ENCODE measurements around the gene ADD3.

ADD3 gene

GRCh38 chr10:110142965-110143364 is 135.2 kb downstream of the ADD3 start:
- no peak overlapping the region for H3K4me3 ChIP-seq (ENCODE audit: low read depth, low read length)

- no peak overlapping the region for H3K4me3 ChIP-seq (ENCODE audit: low read depth, low read length)
These were observed 136.7 kb downstream of the ADD3 start for GRCh38 chr10:110144507-110144906.

GRCh38 chr10:110147961-110148360 is 140.2 kb downstream of the ADD3 start:
- no peak overlapping the region for H3K4me3 ChIP-seq (ENCODE audit: low read depth, low read length)

GRCh38 chr10:110149259-110149658 is 141.5 kb downstream of the ADD3 start:
- H3K4me3 ChIP-seq (ENCODE audit: low read depth, low read length), result no peak overlapping the region

GRCh38 chr10:110150046-110150445 is 142.3 kb downstream of the ADD3 start:
- H3K4me3 ChIP-seq (ENCODE audit: low read depth, low read length), result no peak overlapping the region

GRCh38 chr10:110150981-110151380 is 143.2 kb downstream of the ADD3 start:
- no peak overlapping the region for H3K4me3 ChIP-seq (ENCODE audit: low read depth, low read length)

- no peak overlapping the region for H3K4me3 ChIP-seq (ENCODE audit: low read depth, low read length)
These were observed 143.7 kb downstream of the ADD3 start for GRCh38 chr10:110151467-110151866.

- H3K4me3 ChIP-seq (ENCODE audit: low read depth, low read length), result no peak overlapping the region
These were observed 144.2 kb downstream of the ADD3 start for GRCh38 chr10:110151971-110152370.

- no peak overlapping the region for H3K4me3 ChIP-seq (ENCODE audit: low read depth, low read length)
These were observed 145.6 kb downstream of the ADD3 start for GRCh38 chr10:110153396-110153795.

GRCh38 chr10:110156046-110156445 is 148.3 kb downstream of the ADD3 start:
- H3K4me3 ChIP-seq (ENCODE audit: low read depth, low read length), result no peak overlapping the region

GRCh38 chr10:110158051-110159005 is 150.5 kb downstream of the ADD3 start:
- H3K4me3 ChIP-seq (ENCODE audit: low read depth, low read length), result no peak overlapping the region

- no peak overlapping the region for H3K4me3 ChIP-seq (ENCODE audit: low read depth, low read length)
These were observed 152.3 kb downstream of the ADD3 start for GRCh38 chr10:110160081-110160480.

- H3K4me3 ChIP-seq (ENCODE audit: low read depth, low read length), result no peak overlapping the region
These were observed 152.7 kb downstream of the ADD3 start for GRCh38 chr10:110160522-110160921.

GRCh38 chr10:110162741-110163145 is 155.0 kb downstream of the ADD3 start:
- H3K4me3 ChIP-seq (ENCODE audit: low read depth, low read length), result no peak overlapping the region

- no peak overlapping the region for H3K4me3 ChIP-seq (ENCODE audit: low read depth, low read length)
These were observed 155.5 kb downstream of the ADD3 start for GRCh38 chr10:110163192-110163773.

- no peak overlapping the region for H3K4me3 ChIP-seq (ENCODE audit: low read depth, low read length)
These were observed 156.1 kb downstream of the ADD3 start for GRCh38 chr10:110163841-110164240.

- no peak overlapping the region for H3K4me3 ChIP-seq (ENCODE audit: low read depth, low read length)
These were observed 157.5 kb downstream of the ADD3 start for GRCh38 chr10:110165239-110165638.

- H3K4me3 ChIP-seq (ENCODE audit: low read depth, low read length), result no peak overlapping the region
These were observed 159.4 kb downstream of the ADD3 start for GRCh38 chr10:110167149-110167548.

GRCh38 chr10:110168601-110169481 is 161.1 kb downstream of the ADD3 start:
- H3K4me3 ChIP-seq (ENCODE audit: low read depth, low read length), result no peak overlapping the region

- H3K4me3 ChIP-seq (ENCODE audit: low read depth, low read length), result no peak overlapping the region
These were observed 161.8 kb downstream of the ADD3 start for GRCh38 chr10:110169586-110169985.
